Stimulated activated CD8-positive, alpha-beta memory T cell treated with anti-CD3 and anti-CD28 coated beads, Interleukin-7, amount 100 ng/mL, for 24 hours (primary cell): ENCODE data around the gene TRIM8.

Source experiments
- DNase-seq: peaks from one replicate; pipeline ENCODE4 v3.0.0-alpha.2; 2020; ENCODE audit warnings: low read depth

TRIM8 gene

GRCh38 chr10:102633287-102633686 lies 11.0 kb upstream of the TRIM8 start:
- no peak for DNase-seq

DNA sequence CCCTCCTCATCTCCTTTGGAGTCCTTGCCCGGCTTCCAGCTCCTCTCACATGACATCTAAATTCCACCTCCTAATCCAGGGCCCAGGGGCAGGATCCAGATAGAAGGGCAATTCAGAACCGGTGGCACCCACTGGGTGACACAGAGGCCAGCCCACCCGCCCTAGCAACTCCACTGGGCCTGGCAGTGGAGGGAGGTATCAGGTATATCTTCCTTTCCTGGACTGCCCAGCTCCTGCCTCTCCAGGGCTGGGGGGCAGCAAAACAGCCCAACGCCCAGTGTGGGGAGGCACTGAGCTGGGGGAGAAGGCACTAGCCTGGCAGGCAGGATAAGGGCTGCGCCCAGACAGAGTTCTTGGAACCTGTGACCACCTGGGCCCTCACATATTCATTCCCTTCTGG lies 10.4 kb upstream of the TRIM8 start:
- DNase-seq, result no peak

DNA sequence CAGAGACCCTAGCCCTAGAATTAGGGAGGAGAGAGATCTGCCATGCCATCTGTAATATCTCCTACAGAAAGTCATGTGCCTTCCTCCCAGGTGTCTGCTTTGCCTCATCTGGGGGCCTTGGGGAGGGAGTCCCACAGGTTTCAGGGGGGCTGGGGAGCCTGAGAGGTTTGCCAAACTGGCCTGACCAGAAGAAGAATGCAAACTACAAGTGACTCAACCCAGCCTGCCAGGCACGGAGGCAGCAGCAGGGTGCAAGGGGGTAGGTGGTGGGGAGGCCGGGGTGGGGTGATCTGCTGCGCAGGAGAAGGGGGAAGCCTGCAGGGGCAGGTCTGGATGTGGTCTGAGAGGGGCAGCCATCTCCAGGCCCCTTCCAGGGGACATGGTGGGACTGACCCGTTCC lies 9.6 kb upstream of the TRIM8 start:
- DNase-seq, result no peak

DNA sequence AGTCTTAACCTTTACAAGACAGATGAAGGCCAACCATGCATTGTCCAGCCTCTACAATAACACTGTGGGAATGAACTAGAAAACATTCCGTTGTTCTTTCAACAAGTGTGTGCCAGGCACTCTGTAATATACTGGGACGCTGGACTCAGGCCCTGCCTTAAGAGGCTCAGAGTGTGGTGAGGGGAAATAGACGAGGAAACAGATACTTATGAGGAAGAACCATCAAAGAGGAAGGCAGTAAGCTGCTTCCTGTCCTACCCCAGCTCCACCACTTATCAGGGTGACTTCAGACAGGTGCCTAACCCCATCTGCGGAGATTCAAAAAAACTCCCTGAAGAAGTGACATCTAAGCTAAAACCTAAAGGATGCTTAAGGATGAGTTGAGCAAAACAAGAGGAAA lies 8.9 kb upstream of the TRIM8 start:
- no peak for DNase-seq

DNA sequence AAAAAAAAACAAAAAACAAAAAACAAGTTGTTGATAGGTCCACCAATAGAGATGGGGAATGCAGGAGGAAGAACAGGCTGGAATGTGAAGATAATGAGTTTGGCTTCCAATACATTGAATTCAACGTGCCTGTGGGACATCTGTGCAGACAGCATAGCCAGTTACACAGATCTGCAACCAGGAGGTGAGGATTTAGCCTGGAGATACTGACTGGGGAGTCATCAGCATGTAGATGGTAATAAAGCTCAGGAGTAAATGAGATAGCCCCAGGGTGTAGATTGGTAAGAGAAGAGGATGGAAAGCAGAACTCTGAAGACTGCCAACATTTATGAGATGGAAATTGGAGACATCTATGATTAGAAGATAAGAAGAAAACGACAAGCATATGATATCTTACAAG lies 4.7 kb upstream of the TRIM8 start:
- DNase-seq, result no peak

- no peak for DNase-seq
Observed at GRCh38 chr10:102641402-102641801, 2.9 kb upstream of the TRIM8 start.

DNA sequence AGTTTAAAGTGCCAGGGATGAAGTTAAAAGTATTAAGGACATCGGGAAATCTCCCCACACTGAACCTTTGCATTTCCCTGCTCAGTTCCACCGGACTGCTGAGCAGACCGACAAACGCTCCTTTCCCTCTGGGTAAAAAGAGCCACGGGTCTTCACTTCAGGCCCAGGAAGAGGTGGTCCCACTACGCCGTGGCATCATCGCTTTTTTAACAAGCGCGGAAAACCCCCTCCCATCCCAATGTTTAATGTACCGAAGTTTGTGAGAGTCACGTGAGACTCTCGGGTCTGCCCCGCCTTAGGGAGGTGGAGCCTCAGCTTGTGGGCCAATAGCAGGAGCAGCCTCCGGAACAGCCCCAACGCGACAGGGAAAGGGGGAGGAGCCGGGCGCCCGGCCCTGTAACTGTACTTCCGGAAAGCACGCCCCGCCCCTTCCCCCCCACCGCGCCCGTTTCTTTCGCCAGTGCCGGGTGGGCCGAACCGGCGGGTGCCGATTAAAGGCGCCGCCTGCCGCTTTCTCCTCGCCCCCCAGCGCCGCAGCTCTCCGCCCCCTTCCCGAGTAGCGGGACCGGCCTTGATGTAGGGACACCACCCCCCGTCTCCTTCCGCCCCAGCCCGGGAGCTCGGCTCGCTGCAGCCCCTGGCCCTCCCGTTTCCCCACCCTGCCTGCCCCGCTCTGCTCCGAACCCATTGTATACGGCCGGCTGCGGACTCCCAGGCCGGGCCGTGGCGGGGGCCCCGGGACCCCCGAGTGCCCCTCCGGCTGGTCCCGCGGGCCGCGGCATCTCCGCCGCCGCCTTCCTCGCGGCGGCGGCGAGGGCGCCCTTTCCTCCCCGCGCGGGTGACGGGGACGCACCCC lies 2.2 kb upstream of the TRIM8 start:
- DNase-seq, result peak; percentile 96

DNA sequence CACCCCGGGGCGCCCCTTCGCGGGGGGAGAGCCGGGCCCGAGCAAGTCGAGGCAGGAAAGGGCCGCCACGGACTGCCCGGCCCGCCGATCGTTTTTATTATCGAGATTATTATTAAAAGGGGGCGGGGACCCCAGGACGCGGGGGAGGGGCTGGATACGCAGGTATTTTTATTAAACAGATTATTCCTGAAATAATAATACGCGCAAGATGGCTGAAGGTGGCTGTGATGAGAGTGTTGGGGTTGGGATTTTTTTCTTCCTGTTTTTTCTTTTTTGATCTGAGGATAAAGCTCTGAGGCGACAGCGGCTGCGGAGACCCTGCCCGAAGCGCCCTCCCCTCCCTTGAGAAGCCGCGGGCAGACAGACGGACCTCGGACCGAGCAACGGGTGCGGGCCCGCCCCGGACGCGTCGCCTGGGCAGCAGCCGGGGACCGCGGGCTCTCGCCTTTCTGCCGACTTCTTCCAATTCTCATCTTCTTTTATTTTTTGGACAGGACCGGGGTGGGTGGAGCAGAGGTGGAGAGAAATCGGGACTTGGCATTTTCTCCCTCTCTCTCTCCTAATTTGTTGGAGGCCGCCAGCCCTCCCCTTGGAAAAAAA lies 1.4 kb upstream of the TRIM8 start:
- peak; percentile 21 for DNase-seq

DNA sequence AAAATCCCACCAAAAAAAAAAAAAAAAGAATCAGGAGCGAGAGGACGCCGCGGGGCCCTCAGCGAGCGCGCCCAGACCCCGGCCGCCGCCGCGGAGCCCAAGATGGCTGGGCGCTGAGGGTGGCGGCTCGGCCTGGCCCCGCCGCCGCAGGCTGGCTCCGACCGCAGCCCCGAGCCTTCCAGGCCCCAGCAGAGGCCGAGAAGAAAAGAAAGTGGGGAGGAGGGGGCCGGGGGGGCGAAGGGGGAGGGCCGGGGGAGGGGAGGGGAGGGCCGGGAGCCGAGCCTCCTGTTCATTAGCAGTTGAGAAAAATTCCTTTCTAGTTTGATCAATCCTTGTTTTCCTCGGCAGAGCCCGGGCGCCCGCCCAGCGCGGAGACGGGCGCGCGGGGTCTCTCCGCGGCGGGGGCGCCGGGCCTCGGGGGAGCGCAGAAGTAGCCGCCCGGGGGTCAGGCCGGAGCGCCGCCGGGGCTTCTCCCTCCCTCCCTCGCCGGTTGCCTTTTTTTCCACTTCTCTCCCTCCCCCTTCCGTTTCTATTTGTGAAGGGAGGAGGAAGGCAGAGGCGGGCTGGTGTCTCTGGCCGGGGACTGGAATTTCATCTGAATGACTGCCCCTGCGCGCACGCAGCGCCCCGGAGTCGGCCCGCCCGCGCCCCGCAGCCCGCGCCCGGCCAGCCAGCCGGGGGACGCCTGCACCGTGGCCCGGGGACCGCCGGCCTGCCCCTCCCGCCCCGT lies 778 bp upstream of the TRIM8 start:
- no peak for DNase-seq

DNA sequence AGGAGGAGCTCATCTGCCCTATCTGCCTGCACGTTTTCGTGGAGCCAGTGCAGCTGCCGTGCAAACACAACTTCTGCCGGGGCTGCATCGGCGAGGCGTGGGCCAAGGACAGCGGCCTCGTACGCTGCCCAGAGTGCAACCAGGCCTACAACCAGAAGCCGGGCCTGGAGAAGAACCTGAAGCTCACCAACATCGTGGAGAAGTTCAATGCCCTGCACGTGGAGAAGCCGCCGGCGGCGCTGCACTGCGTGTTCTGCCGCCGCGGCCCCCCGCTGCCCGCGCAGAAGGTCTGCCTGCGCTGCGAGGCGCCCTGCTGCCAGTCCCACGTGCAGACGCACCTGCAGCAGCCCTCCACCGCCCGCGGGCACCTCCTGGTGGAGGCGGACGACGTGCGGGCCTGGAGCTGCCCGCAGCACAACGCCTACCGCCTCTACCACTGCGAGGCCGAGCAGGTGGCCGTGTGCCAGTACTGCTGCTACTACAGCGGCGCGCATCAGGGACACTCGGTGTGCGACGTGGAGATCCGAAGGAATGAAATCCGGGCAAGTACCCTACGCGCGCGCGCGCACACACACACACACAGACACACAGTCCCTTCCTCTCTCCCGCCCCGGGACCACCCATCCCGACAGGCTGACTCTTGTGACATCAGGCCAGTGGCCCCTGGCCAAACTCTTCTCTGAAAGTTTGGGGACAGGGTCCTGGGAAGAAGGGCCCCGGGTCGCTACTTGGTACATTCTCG lies 538 bp downstream of the TRIM8 start:
- peak; percentile 37 for DNase-seq

- DNase-seq, result no peak
Observed at GRCh38 chr10:102645388-102645740, 1.1 kb downstream of the TRIM8 start.

- DNase-seq, result peak; percentile 46
Observed at GRCh38 chr10:102645741-102646609, 1.7 kb downstream of the TRIM8 start.

DNA sequence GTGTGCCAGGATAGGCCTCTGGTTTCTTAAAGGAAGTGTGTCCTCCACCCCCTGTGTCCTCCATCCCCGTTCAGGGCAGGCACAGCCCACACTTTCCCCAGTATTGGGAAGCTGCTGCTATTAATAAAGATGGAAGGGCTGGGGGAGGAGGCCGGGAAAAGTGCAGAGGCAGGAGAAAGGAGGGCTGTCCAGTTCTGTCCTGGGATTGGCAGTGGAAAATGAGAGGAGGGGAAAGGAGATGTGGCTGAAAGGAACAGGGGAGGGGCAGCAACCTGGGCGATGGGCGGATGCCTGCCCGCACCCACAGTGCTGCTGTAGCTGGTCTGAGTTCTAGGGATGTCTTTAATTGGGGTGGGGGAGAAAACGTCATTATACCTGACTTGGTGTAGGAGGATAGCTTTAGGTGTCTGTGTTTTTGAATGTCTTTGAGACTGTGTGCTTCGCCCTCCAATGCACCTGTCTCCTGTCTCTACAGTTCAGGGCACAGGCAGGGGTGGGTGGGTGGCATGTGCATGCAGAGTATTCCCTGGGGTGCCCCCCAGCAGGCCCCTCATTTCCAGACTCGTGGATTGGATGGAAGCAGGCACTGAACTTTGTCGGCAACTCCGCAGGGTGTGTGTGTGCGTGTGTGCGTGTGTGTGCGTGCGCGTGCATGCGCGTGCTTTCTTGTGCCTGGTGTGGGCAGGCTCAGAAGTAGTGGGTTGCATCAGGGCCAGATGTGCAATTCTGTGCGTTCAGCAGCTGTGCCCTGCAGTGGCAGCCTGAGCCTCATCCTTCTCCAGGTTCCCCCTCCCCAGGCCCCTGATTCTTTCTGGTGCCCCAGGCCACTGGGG lies 2.5 kb downstream of the TRIM8 start:
- no peak for DNase-seq

DNA sequence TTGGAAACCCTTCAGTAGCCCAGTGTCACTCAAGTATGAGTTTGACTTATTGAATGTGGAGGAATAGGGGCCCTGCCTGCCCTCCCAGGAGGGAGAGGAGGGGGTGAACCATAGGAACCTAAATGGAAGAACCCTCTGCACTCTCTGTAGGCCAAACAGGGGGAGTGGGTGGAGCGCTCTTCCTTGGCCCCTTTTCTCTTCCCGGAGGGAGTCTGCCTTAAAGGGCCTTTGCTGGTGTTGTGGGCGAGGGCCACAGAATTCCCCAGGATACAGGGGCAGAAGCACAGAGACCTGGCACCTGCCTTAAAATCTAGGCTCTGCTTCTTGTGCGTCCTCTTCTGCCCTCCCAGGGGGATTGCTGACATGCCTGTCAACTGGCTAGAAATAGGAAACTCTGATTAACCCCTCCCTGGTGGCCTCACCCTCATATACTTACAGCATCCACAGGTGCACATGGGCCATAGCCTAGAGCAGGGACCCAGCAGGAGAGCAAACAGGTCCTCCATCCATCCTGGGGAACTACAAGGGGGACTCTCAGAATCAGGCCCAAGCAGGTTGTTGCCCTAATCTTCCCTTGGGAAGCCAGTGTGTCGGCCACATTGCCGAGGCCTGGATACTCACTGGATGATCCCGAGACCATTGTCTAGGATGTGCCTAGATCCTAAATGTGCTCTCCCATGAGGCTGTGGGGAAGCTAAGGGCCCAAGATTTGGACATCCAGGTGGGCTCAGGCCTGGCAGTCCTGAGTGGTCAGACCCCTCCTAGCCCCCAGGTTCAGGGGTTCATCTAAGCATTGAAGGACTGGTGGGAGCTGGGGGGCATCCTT lies 3.4 kb downstream of the TRIM8 start:
- DNase-seq, result no peak

- no peak for DNase-seq
Observed at GRCh38 chr10:102648269-102648888, 4.1 kb downstream of the TRIM8 start.

DNA sequence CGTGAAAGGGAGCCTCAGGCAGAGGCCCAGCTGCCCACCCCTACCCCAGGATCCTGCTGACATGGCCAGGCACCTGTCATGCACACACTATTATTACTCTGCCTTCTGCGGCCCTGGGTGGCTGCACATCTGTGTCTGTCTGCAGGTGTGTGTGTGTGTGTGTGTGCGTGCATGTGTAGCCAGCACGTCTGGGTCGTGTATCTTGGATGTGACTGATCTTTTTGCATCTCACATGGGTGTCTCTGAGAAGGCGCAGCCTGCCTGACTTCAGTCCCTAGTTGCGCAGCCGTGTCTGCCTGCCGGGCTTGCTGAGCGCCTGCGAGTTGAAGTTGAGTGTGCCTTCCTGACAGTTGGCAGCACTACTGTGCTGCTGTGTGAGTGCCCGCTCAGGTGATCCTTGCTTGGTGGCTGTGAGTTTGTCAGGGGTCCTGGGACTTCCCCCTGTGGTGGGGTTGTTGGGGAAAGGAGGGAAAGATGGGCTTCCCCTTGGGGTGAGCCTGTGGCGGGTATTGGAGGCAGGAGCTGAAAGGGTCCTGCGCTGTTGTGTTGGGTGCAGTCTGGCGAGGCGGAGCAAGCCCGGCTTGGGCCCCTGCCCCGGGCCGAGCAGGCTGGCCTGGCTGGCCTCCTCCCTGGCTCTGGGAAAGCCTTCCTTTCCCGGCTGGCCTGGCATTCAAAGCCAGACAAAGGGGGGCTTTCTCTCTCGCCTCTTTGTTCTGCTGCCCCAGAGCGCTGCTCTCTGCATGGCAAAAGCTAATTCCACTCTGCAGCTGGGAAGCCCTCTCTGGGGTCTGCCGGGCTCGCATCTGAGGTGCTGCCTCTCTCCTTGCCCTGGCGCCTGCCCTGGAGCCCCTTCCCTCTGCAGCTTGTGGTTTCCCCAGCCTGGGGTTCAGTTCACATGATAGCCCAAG lies 4.9 kb downstream of the TRIM8 start:
- no peak for DNase-seq

DNA sequence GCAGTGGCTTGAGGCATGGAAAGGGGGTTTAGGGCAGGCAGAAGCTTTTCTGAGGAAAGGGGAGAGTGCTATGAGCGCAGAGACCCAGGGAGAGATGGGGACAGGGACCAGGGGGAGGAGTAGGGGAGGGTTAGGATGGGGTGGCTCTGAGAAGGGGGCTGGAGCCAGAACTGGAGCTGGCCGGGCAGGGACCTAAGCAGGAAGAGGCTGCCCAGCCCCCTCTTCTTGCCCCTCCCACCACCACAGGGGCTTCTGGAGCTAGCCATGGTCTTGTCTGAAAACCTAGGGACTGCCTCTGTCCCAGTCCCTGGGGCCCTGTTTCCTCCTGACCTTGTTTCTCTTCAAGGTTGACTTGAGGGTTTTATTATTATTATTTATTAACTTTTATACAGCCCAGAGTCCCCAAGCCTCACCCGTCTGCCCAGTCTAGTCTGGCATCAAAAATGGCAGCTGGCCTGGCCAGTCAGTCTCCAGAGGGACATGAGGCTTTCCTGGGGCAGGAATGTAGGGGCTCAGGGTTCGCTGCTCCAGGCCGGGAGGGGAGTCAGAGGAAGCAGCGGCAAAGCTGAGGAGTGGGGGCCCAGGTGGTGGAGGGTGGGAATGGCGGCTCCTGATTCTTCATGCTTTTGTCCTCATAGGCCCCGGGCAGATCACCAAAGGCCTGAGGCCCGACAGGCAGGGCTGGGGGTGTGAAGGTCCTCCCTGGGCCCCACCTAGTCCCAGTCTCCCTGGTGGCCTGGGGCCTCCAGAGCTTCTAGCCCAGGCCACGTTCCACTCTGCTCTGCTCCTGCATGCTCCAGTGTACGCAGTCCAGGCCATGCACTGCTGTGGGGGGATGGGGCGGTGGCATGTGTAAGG lies 5.7 kb downstream of the TRIM8 start:
- no peak for DNase-seq
